K562 (cell line): ENCODE results near the gene CNGB1. TPM values are rescaled to one million over a fixed set of nuclear protein-coding genes. Genes with fewer than 3 reads are reported as not detected.

Experiments used
- ATAC-seq: fragments of 200-7000 bp; cut with Tn5 transposase; 3 replicates; pipeline ENCODE4 v1.9.1; 2020; ENCODE audit warnings: moderate library complexity
- BruUV-seq: library from RNA; stranded (reverse); fragments of 400-500 nt; replicated peaks from 2 replicates; lab custom pipeline; 2021; lab: Mats Ljungman, UMichigan
- CTCF ChIA-PET: fragments of 300-600 bp; formaldehyde crosslinking; extraction: SDS; loops from one replicate; lab custom pipeline; 2021; ENCODE audit warnings: low intra/inter-chr PET ratio; lab: Yijun Ruan, JAX
- POLR2A ChIA-PET: fragments of 300-600, 350-650 bp; sonication (Branson Sonifier 250); formaldehyde crosslinking; extraction: SDS; loops from one replicate; lab custom pipeline; 2021; ENCODE audit warnings: antibody characterized with exemption, inconsistent platforms; lab: Yijun Ruan, JAX
- DNase-seq, 4 experiments: peaks; one replicate each; pipeline versions ENCODE4 v3.0.0 to v3.0.0-alpha.2; 2011 to 2018; ENCODE audit warnings: low spot score in 3 of 4, mixed read lengths in 3 of 4; ENCODE audit errors: extremely low read depth in 1 of 4
- FAIRE-seq: peaks from 2 replicates; lab custom pipeline; 2011; peaks lifted over from hg19 to GRCh38; lab: Jason Lieb, UNC
- H2AFZ ChIP-seq: 2 replicates; pipeline ENCODE4 v1.6.0; 2011; ENCODE audit warnings: low read depth, low read length, control low read depth, inconsistent platforms
- H3K27ac ChIP-seq: fragments of 200-600 bp; 3 replicates; pipeline ENCODE4 v1.8.0; 2011; ENCODE audit warnings: low read depth, mild to moderate bottlenecking, control low read depth, inconsistent platforms, low read length, moderate library complexity, mixed read lengths; ENCODE audit errors: extremely low read depth
- H3K27me3 ChIP-seq, 2 experiments: fragments of 300-600 bp in 1 of 2; 2 replicates in 1 of 2; 3 replicates in 1 of 2; pipeline versions ENCODE4 v1.6.0 to v1.8.0; 2011; ENCODE audit warnings: inconsistent platforms in 2 of 2, low read length in 2 of 2, mild to moderate bottlenecking in 1 of 2, mixed read lengths in 1 of 2, moderate library complexity in 1 of 2; ENCODE audit not compliant: control insufficient read depth in 2 of 2, insufficient read depth in 2 of 2
- H3K36me3 ChIP-seq: fragments of 300-600 bp; 3 replicates; pipeline ENCODE4 v1.8.0; 2011; ENCODE audit warnings: mild to moderate bottlenecking, low read length, inconsistent platforms; ENCODE audit not compliant: control insufficient read depth, insufficient read depth
- H3K4me1 ChIP-seq, 2 experiments: fragments of 200-600 bp in 1 of 2; replicated peaks in 1 of 2; 2 replicates in 1 of 2; 3 replicates in 1 of 2; pipeline versions ENCODE4 v1.5.1 to v1.8.0; 2011; ENCODE audit warnings: inconsistent platforms in 2 of 2, low read length in 2 of 2, mild to moderate bottlenecking in 1 of 2, mixed read lengths in 1 of 2, moderate library complexity in 1 of 2; ENCODE audit not compliant: control insufficient read depth in 2 of 2, insufficient read depth in 2 of 2
- H3K4me2 ChIP-seq: 2 replicates; pipeline ENCODE4 v1.6.1; 2011; ENCODE audit warnings: low read length, control low read depth, inconsistent platforms, mixed read lengths; ENCODE audit not compliant: insufficient read depth
- H3K4me3 ChIP-seq: fragments of 200-600 bp; sonication (generic), shearing (Covaris generic); 2 replicates; pipeline ENCODE4 v1.5.1; 2016; ENCODE audit warnings: control low read depth, inconsistent platforms
- H3K79me2 ChIP-seq: fragments of 200-600 bp; 3 replicates; pipeline ENCODE4 v1.8.0; 2011; ENCODE audit warnings: low read length, inconsistent platforms; ENCODE audit not compliant: control insufficient read depth, insufficient read depth
- H3K9ac ChIP-seq, 2 experiments: 2 replicates each; pipeline versions ENCODE4 v1.6.0 to v1.6.1; 2011; ENCODE audit warnings: low read depth in 2 of 2, low read length in 2 of 2, control low read depth in 1 of 2, inconsistent platforms in 1 of 2, mild to moderate bottlenecking in 1 of 2, mixed read lengths in 1 of 2; ENCODE audit not compliant: insufficient read depth in 1 of 2
- H3K9me1 ChIP-seq: one replicate; pipeline ENCODE4 v1.6.0; 2011; ENCODE audit warnings: inconsistent platforms, mild to moderate bottlenecking, low read length, moderate library complexity; ENCODE audit not compliant: control insufficient read depth, insufficient read depth
- H3K9me3 ChIP-seq: replicated peaks from 2 replicates; pipeline ENCODE4 v1.5.1; 2011; ENCODE audit warnings: low read depth, low read length, inconsistent platforms; ENCODE audit not compliant: control insufficient read depth, insufficient read depth
- H4K20me1 ChIP-seq: replicated peaks from 2 replicates; pipeline ENCODE4 v1.6.1; 2011; ENCODE audit warnings: low read length, inconsistent platforms, mixed read lengths; ENCODE audit not compliant: control insufficient read depth, insufficient read depth
- RBM25 ChIP-seq: fragments of 200-400 bp; formaldehyde crosslinking; IDR thresholded peaks from 2 replicates; pipeline ENCODE4 v1.6.1; 2018; ENCODE audit warnings: low read length, low read depth, moderate library complexity; ENCODE audit not compliant: severe bottlenecking
- TAL1 ChIP-seq: fragments of 450-650 bp; IDR thresholded peaks from 2 replicates; pipeline ENCODE4 v1.6.1; 2016; ENCODE audit warnings: mild to moderate bottlenecking
- ZFX ChIP-seq: sonication (generic); formaldehyde crosslinking; IDR thresholded peaks from 2 replicates; pipeline ENCODE4 v1.8.0; 2022; ENCODE audit warnings: mild to moderate bottlenecking, missing genetic modification reagents, moderate library complexity
- WGBS: fragments of 100-300 bp; shearing (Covaris generic); methylation state at CpG from one replicate; pipeline ENCODE4 v1.1.6; 2016; ENCODE audit warnings: low coverage, mixed read lengths; ENCODE audit not compliant: insufficient coverage; ENCODE audit errors: missing lambda C conversion rate; 5-methylcytosine and 5-hydroxymethylcytosine counted together
- in situ Hi-C: fragments of 300-500 bp; cut with MboI; formaldehyde crosslinking; loops from 4 replicates; pipeline ENCODE4 v1.15.0; 2018; ENCODE audit warnings: inconsistent platforms, mixed read lengths
- intact Hi-C: fragments of 100-400 bp; cut with micrococcal nuclease; formaldehyde crosslinking; loops from 2 replicates; pipeline ENCODE4 v1.14.2; 2022
- polyA plus RNA-seq, 8 experiments: library from polyadenylated mRNA; depleted of rRNA in 4 of 8; stranded (reverse) in 5 of 8; unstranded in 3 of 8; fragments of >200 nt; fragmentation: Nextera tagmentation in 2 of 8; fragmentation: Illumina TruSeq in 1 of 8; extraction: Ambion mirVana in 2 of 8; extraction: Trizol in 1 of 8; gene quantifications; 2 replicates each; pipeline versions ENCODE4 v1.2.1 to v1.2.3, GENCODE V29; 2011 to 2014; ENCODE audit warnings: inconsistent platforms in 1 of 8, missing spikeins in 1 of 8
- total RNA-seq, 7 experiments: library from RNA; depleted of rRNA in 6 of 7; stranded (reverse); fragments of >200 nt in 6 of 7; fragmentation: Illumina TruSeq in 2 of 7; extraction: Trizol in 2 of 7; gene quantifications; 2 replicates each; pipeline versions ENCODE4 v1.2.1 to v1.2.3, GENCODE V29; 2011 to 2021; ENCODE audit warnings: low replicate concordance in 1 of 7
- TF ChIP-seq, protein P1 (sequence below): fragments of 450-650 bp; IDR thresholded peaks from one replicate; pipeline ENCODE4 v1.6.1; 2018; ENCODE audit warnings: mild to moderate bottlenecking, moderate library complexity; ENCODE audit not compliant: partially characterized antibody
- TF ChIP-seq, protein P2 (sequence below), 2 experiments: fragments of 450-650 bp; formaldehyde crosslinking in 1 of 2; IDR thresholded peaks; 2 replicates each; pipeline versions ENCODE4 v1.4.0 to v1.6.1; 2014 to 2020; ENCODE audit warnings: mild to moderate bottlenecking in 2 of 2, borderline replicate concordance in 1 of 2, low read depth in 1 of 2

CNGB1 gene
- total and polyA plus RNA-seq, 9 of the 15 experiments (the other 6 are each of a cell fraction or from before 2014, with no cell fraction given), result not detected

DNA sequence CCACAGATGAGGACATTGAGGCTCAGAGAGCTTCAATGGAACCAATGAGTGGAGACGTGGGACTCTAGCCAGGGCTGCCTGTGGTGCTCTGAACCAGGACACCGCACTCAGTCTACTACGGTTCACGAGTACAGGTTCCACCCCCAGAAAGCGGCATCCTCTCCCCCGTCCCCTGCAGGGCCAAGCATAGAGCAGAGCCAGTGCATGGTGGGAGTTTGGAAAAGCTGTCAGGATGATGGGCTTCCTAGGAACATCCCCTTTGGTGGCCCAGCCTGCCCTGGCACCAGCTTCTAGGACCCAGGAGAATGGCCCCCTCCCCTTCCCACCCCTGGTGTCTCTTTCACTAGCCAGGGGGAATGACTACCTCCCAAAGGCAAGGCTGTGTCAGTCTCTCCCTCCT is 21.2 kb upstream of the CNGB1 start:
- H2AFZ ChIP-seq, result no peak overlapping the region
- peaks cover 4 to 9% of the 10 kb centered on the region in 2 experiments; a peak in 3 of 5 replicates for H3K4me1 ChIP-seq
- H3K27me3 ChIP-seq, result no peaks in the 10 kb centered on the region
- TF ChIP-seq RBM25 (peak; percentile 27), ZFX (CRISPR knock-in tag) (no peak)
- TF ChIP-seq, all 486 proteins: peak for 1
- POLR2A ChIA-PET, result no interaction called here
- CTCF ChIA-PET, result no interaction called here
- in situ Hi-C loops, result no loop called here
- Histone ChIP-seq H3K9ac (no peak overlapping the region; a peak in 1 of 4 replicates), H3K27ac (no peak overlapping the region), H4K20me1 (no peaks in the 10 kb centered on the region), H3K79me2 (no peaks in the 10 kb centered on the region), H3K4me3 (no peak overlapping the region), H3K9me1 (peaks cover 4% of the 10 kb centered on the region), H3K4me2 (no peak overlapping the region), H3K9me3 (no peaks in the 10 kb centered on the region), H3K36me3 (peaks cover 5% of the 10 kb centered on the region; the same call in 2 of the 3 replicates)
- 58% methylated on average over 6 of the region's 6 CpGs for WGBS
- no peak for FAIRE-seq
- no TSS peak for BruUV-seq
- DNase-seq, result no peak
- intact Hi-C loops, result loop anchor here (10.0 kb wide), 1 partner anchor 347 kb away; no protein-coding TSS in a partner anchor
- ATAC-seq, result no peak

DNA sequence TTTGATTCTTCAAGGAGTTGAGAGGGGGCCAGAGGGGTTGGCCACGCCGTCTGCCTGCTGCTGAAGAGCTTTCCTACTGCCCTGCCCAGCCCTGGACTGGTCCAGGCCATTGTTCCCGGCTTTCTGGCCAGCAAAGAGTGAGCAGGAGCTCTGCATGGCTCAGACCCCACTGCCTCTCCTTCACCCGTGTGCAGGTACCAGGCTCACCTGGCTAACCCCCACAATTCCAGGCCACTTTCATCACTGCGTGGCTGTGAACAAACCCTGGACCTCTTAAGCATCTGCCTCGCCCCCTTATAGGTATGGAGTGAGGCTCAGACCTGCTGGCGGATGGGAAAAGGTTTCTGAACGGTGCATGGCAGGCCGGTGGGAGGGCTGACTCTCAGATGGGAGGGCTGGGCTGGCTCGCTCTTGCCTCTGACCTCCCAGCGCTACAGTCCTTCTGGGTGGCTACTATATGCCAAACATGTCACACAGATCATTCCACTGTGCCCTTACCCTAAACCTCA is 20.7 kb upstream of the CNGB1 start:
- no peak overlapping the region for H3K9ac ChIP-seq
- POLR2A ChIA-PET, result no interaction called here
- FAIRE-seq, result no peak
- in situ Hi-C loops (no loop called here), intact Hi-C loops (loop anchor here (10.0 kb wide), 1 partner anchor 347 kb away; no protein-coding TSS in a partner anchor)
- 36% methylated on average over 11 of the region's 11 CpGs for WGBS
- BruUV-seq, result no TSS peak
- H3K4me1 ChIP-seq, result peaks cover 6 to 9% of the 10 kb centered on the region in 2 experiments; a peak in 3 of 5 replicates
- H3K27me3 ChIP-seq, result no peaks in the 10 kb centered on the region
- H3K9me1 ChIP-seq, result peaks cover 4% of the 10 kb centered on the region
- H4K20me1 ChIP-seq, result no peaks in the 10 kb centered on the region
- no peaks in the 10 kb centered on the region for H3K79me2 ChIP-seq
- no peak for ATAC-seq
- no peak overlapping the region for H3K4me2 ChIP-seq
- CTCF ChIA-PET, result no interaction called here
- H3K36me3 ChIP-seq, result peaks cover 5% of the 10 kb centered on the region; the same call in 1 of the 3 replicates
- H3K4me3 ChIP-seq, result no peak overlapping the region
- DNase-seq, result no peak
- H3K9me3 ChIP-seq, result no peaks in the 10 kb centered on the region
- no peak overlapping the region for H2AFZ ChIP-seq
- H3K27ac ChIP-seq, result no peak overlapping the region
- no peak for TF ChIP-seq TAL1
- TF ChIP-seq, protein P1, sequence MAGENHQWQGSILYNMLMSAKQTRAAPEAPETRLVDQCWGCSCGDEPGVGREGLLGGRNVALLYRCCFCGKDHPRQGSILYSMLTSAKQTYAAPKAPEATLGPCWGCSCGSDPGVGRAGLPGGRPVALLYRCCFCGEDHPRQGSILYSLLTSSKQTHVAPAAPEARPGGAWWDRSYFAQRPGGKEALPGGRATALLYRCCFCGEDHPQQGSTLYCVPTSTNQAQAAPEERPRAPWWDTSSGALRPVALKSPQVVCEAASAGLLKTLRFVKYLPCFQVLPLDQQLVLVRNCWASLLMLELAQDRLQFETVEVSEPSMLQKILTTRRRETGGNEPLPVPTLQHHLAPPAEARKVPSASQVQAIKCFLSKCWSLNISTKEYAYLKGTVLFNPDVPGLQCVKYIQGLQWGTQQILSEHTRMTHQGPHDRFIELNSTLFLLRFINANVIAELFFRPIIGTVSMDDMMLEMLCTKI, result no peak
- TF ChIP-seq, protein P2, sequence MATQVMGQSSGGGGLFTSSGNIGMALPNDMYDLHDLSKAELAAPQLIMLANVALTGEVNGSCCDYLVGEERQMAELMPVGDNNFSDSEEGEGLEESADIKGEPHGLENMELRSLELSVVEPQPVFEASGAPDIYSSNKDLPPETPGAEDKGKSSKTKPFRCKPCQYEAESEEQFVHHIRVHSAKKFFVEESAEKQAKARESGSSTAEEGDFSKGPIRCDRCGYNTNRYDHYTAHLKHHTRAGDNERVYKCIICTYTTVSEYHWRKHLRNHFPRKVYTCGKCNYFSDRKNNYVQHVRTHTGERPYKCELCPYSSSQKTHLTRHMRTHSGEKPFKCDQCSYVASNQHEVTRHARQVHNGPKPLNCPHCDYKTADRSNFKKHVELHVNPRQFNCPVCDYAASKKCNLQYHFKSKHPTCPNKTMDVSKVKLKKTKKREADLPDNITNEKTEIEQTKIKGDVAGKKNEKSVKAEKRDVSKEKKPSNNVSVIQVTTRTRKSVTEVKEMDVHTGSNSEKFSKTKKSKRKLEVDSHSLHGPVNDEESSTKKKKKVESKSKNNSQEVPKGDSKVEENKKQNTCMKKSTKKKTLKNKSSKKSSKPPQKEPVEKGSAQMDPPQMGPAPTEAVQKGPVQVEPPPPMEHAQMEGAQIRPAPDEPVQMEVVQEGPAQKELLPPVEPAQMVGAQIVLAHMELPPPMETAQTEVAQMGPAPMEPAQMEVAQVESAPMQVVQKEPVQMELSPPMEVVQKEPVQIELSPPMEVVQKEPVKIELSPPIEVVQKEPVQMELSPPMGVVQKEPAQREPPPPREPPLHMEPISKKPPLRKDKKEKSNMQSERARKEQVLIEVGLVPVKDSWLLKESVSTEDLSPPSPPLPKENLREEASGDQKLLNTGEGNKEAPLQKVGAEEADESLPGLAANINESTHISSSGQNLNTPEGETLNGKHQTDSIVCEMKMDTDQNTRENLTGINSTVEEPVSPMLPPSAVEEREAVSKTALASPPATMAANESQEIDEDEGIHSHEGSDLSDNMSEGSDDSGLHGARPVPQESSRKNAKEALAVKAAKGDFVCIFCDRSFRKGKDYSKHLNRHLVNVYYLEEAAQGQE (IDR thresholded peaks at IDR 0.05; ENCODE audit: borderline replicate concordance), result no peak
- TF ChIP-seq, protein P2 (CRISPR knock-in tag; IDR thresholded peaks at IDR 0.05; ENCODE audit: low read depth), result no peak
